Vagina (tissue), 2 donors: ENCODE results near the gene EYS.

Source experiments
- CTCF ChIP-seq, 3 experiments: fragments of 450-650 bp in 2 of 3; fragments of 200-600 bp in 1 of 3; sonication (generic) in 1 of 3; IDR thresholded peaks; one replicate each; pipeline ENCODE4 v1.5.1; 2017 to 2019; ENCODE audit warnings: antibody characterized with exemption in 3 of 3, mild to moderate bottlenecking in 2 of 3, moderate library complexity in 2 of 3
- POLR2A ChIP-seq, 2 donors: fragments of 450-650 bp; IDR thresholded peaks; one replicate each; pipeline ENCODE4 v1.6.1; 2017; ENCODE audit warnings: antibody characterized with exemption in 2 of 2, mild to moderate bottlenecking in 2 of 2, moderate library complexity in 2 of 2

- TF ChIP-seq CTCF (IDR thresholded peaks at IDR 0.05) (no peak), POLR2A (IDR thresholded peaks at IDR 0.05) (no peak)
These were observed 914.5 kb downstream of the EYS start for GRCh38 chr6:64792534-64792933.
